C4-2B (cell line): Measurements from ENCODE around the gene TYSND1.

Experiments
- ZFX ChIP-seq: fragments of 450-650 bp; IDR thresholded peaks from 2 replicates; pipeline ENCODE4 v1.6.1; 2017
- TF ChIP-seq, protein P1 (sequence below): fragments of 450-650 bp; conservative IDR thresholded peaks from 2 replicates; pipeline ENCODE4 v1.5.1; 2017; ENCODE audit warnings: mild to moderate bottlenecking

DNA sequence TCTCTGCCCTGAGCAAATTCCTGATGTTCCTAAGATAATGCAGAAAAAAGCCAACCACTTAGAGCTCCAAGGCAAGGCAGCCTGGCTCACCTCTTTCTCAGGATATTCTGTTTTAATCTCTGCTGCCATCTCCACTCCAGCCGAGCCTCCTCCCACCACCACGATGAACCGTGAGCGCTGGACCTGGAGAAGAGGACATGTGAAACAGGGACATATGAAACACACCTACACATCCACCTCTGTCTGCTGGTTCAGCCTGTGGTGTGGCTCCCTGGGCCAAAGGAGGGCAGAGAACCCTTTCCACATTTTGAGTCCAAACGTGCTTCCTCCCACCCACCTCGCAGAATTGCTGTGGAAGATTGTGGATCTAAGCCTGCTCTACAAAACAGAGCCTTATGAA, 26.1 kb downstream of the TYSND1 start:
- no peak for TF ChIP-seq ZFX
- TF ChIP-seq, protein P1, sequence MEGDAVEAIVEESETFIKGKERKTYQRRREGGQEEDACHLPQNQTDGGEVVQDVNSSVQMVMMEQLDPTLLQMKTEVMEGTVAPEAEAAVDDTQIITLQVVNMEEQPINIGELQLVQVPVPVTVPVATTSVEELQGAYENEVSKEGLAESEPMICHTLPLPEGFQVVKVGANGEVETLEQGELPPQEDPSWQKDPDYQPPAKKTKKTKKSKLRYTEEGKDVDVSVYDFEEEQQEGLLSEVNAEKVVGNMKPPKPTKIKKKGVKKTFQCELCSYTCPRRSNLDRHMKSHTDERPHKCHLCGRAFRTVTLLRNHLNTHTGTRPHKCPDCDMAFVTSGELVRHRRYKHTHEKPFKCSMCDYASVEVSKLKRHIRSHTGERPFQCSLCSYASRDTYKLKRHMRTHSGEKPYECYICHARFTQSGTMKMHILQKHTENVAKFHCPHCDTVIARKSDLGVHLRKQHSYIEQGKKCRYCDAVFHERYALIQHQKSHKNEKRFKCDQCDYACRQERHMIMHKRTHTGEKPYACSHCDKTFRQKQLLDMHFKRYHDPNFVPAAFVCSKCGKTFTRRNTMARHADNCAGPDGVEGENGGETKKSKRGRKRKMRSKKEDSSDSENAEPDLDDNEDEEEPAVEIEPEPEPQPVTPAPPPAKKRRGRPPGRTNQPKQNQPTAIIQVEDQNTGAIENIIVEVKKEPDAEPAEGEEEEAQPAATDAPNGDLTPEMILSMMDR = no peak
